OCI-LY1 (cell line): ENCODE data around the gene PPP1R7.
A peak's percentile ranks its signal among the peaks of the same experiment; 100 is the strongest.

ENCODE experiments used
- H2AFZ ChIP-seq: fragments of 200-600 bp; sonication (generic), shearing (Covaris generic); 2 replicates; pipeline ENCODE4 v1.6.0; 2014; ENCODE audit warnings: antibody characterized with exemption, mild to moderate bottlenecking, low read length
- H3F3A ChIP-seq: fragments of 200-600 bp; sonication (generic), shearing (Covaris generic); 2 replicates; pipeline ENCODE4 v1.6.0; 2014; ENCODE audit warnings: mild to moderate bottlenecking, antibody characterized with exemption, low read length, moderate library complexity; ENCODE audit not compliant: insufficient read depth
- H3K27ac ChIP-seq: fragments of 200-600 bp; sonication (generic); 2 replicates; pipeline ENCODE4 v1.5.1; 2014; ENCODE audit warnings: low read length, mixed run types, mild to moderate bottlenecking, low read depth; ENCODE audit not compliant: poor library complexity, severe bottlenecking
- H3K27me3 ChIP-seq: fragments of 200-600 bp; sonication (generic); 2 replicates; pipeline ENCODE4 v1.6.0; 2014; ENCODE audit warnings: antibody characterized with exemption, mild to moderate bottlenecking, low read length, moderate library complexity; ENCODE audit not compliant: insufficient read depth
- H3K36me3 ChIP-seq: fragments of 200-600 bp; sonication (generic); 2 replicates; pipeline ENCODE4 v1.6.1; 2014; ENCODE audit warnings: mild to moderate bottlenecking, antibody characterized with exemption, low read length, moderate library complexity, mixed read lengths; ENCODE audit not compliant: insufficient read depth
- H3K4me1 ChIP-seq: fragments of 200-600 bp; sonication (generic); 2 replicates; pipeline ENCODE4 v1.5.1; 2014; ENCODE audit warnings: mild to moderate bottlenecking, low read length, moderate library complexity; ENCODE audit not compliant: insufficient read depth, severe bottlenecking
- H3K4me2 ChIP-seq: fragments of 200-600 bp; sonication (generic), shearing (Covaris generic); 2 replicates; pipeline ENCODE4 v1.6.1; 2014; ENCODE audit warnings: low read length
- H3K4me3 ChIP-seq: fragments of 200-600 bp; sonication (generic); 2 replicates; pipeline ENCODE4 v1.5.1; 2014; ENCODE audit warnings: low read length, low read depth, mild to moderate bottlenecking, mixed read lengths; ENCODE audit not compliant: poor library complexity, severe bottlenecking
- H3K79me2 ChIP-seq: fragments of 200-600 bp; shearing (Covaris generic); 2 replicates; pipeline ENCODE4 v1.6.1; 2016; ENCODE audit warnings: mixed run types, low read length, mixed read lengths; ENCODE audit not compliant: insufficient read depth
- H3K9ac ChIP-seq: fragments of 200-600 bp; sonication (generic), shearing (Covaris generic); 2 replicates; pipeline ENCODE4 v1.6.1; 2014; ENCODE audit warnings: mild to moderate bottlenecking, low read length, mixed read lengths
- H3K9me2 ChIP-seq: fragments of 200-600 bp; sonication (generic), shearing (Covaris generic); 2 replicates; pipeline ENCODE4 v1.6.1; 2014; ENCODE audit warnings: low read depth, mild to moderate bottlenecking, low read length, mixed read lengths
- H3K9me3 ChIP-seq: fragments of 200-600 bp; shearing (Covaris generic); 2 replicates; pipeline ENCODE4 v1.6.1; 2014; ENCODE audit warnings: low read length, mixed read lengths
- H4K20me1 ChIP-seq: fragments of 200-600 bp; sonication (generic), shearing (Covaris generic); 2 replicates; pipeline ENCODE4 v1.6.0; 2016; ENCODE audit warnings: mild to moderate bottlenecking, low read length; ENCODE audit not compliant: insufficient read depth
- EZH2 ChIP-seq: fragments of 200-600 bp; sonication (generic), shearing (Covaris generic); IDR thresholded peaks from 2 replicates; pipeline ENCODE4 v1.8.0; 2017; ENCODE audit warnings: borderline replicate concordance, mixed run types, mild to moderate bottlenecking, antibody characterized with exemption, low read length, moderate library complexity, mixed read lengths
- TF ChIP-seq, protein P1 (sequence below): fragments of 200-600 bp; sonication (generic), shearing (Covaris generic); IDR thresholded peaks from 2 replicates; pipeline ENCODE4 v1.5.1; 2017; ENCODE audit warnings: mild to moderate bottlenecking, antibody characterized with exemption, low read length, moderate library complexity, mixed read lengths

The PPP1R7 gene

DNA sequence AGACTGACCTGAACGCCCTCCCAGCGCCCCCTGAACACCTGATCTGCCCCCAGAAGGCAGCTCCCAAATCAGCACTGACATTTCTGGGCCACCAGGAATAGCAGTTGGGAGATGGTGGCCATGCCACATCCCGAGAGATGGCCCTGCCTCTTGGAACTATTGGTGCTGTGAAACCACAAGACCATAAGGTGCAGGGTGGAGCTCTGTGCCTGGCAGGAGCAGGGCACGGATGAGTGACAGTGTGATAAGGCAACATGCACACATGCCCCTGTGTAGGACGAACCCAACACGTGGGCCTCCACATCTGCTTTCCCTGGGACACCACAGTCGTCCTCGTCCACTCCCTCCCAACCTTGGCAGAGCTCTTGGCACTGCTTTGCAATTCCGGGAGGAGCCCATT lies 65.2 kb downstream of the PPP1R7 start:
- Histone ChIP-seq H2AFZ (no peak overlapping the region), H3K9me3 (0 out of 2 replicates have a peak, but pooled peaks cover 3% of the 10 kb centered on the region), H3F3A (0 out of 2 replicates have a peak, but pooled peaks cover 4% of the 10 kb centered on the region), H3K4me3 (no peak overlapping the region), H3K79me2 (no peaks in the 10 kb centered on the region), H3K27ac (no peak overlapping the region), H3K9ac (no peak overlapping the region), H3K36me3 (no peaks in the 10 kb centered on the region), H3K4me1 (peaks cover 17% of the 10 kb centered on the region), H4K20me1 (no peaks in the 10 kb centered on the region), H3K4me2 (no peak overlapping the region), H3K27me3 (peaks cover 3% of the 10 kb centered on the region; the same call in 1 of the 2 replicates), H3K9me2 (no peaks in the 10 kb centered on the region)
- TF ChIP-seq, protein P1, sequence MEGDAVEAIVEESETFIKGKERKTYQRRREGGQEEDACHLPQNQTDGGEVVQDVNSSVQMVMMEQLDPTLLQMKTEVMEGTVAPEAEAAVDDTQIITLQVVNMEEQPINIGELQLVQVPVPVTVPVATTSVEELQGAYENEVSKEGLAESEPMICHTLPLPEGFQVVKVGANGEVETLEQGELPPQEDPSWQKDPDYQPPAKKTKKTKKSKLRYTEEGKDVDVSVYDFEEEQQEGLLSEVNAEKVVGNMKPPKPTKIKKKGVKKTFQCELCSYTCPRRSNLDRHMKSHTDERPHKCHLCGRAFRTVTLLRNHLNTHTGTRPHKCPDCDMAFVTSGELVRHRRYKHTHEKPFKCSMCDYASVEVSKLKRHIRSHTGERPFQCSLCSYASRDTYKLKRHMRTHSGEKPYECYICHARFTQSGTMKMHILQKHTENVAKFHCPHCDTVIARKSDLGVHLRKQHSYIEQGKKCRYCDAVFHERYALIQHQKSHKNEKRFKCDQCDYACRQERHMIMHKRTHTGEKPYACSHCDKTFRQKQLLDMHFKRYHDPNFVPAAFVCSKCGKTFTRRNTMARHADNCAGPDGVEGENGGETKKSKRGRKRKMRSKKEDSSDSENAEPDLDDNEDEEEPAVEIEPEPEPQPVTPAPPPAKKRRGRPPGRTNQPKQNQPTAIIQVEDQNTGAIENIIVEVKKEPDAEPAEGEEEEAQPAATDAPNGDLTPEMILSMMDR = no peak
- TF ChIP-seq EZH2 = no peak

DNA sequence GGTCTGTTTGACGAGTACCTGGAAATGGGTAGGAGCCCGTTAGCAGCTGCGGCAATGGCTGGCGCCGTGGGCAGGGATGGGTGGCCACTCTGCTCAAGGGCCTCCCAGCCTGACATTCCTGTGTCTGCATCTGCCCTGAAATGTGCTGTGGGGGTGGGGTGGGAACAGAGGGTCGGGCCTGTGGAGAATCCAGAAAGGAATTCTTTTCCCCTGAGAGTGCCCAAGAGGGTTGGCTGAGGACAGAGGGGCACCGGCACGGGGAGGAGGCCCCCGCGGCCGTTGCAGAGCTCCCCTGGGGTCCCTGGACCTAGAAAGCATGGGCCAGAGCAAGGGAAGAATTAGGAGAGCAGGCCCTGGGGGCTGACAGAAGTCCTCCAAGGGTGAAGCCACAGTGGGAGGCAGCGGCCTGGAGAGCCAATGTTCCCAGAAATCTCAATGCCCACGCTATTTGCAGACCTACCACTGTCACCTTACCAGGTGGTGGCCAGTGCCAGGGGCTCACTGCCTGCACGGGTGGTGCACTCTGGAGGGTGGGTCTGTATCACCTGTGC lies 66.0 kb downstream of the PPP1R7 start:
- no peak overlapping the region for H2AFZ ChIP-seq
- H3K4me3 ChIP-seq = no peak overlapping the region
- H3K4me2 ChIP-seq = no peak overlapping the region
- H3K9ac ChIP-seq = no peak overlapping the region
- TF ChIP-seq EZH2 = no peak
- TF ChIP-seq, protein P1 = no peak
- no peaks in the 10 kb centered on the region for H4K20me1 ChIP-seq
- H3K27ac ChIP-seq = no peak overlapping the region
- H3K9me3 ChIP-seq = 0 out of 2 replicates have a peak, but pooled peaks cover 3% of the 10 kb centered on the region
- H3K9me2 ChIP-seq = no peaks in the 10 kb centered on the region
- H3K27me3 ChIP-seq = peaks cover 3% of the 10 kb centered on the region; the same call in 1 of the 2 replicates
- H3K36me3 ChIP-seq = no peaks in the 10 kb centered on the region
- 0 out of 2 replicates have a peak, but pooled peaks cover 4% of the 10 kb centered on the region for H3F3A ChIP-seq
- H3K4me1 ChIP-seq = peaks cover 17% of the 10 kb centered on the region
- H3K79me2 ChIP-seq = no peaks in the 10 kb centered on the region

DNA sequence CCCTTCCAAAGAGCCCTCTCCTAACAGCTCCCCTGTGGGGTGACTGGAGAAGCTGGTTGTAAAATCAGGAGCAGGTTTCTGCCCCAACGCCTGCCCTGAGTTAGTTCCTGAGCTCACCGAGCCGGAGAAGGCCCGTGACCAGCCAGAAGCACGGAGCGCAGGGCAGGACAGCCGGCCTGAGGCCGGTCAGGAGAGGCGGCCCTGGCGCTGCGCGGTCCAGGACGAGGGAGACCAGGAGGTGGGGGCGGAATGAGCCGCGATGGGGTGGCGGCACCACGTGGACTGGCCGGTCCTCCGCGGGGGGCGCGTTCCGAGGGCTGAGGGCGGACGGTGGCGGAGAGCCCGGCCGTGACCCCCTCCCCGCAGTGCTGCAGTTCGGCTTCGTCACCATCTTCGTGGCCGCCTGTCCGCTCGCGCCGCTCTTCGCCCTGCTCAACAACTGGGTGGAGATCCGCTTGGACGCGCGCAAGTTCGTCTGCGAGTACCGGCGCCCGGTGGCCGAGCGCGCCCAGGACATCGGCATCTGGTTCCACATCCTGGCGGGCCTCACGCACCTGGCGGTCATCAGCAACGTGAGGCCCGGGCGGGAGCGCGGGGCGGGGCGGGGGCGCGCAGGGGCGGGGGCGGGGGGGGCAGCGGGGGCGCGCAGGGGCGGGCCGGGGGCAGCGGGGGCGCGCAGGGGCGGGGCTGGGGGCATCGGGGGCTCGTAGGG lies 67.2 kb downstream of the PPP1R7 start:
- H3K4me3 ChIP-seq = peak overlapping the region; percentile 45
- peak overlapping the region; percentile 23; the same call in 1 of the 2 replicates for H3K9ac ChIP-seq

More for the DNA sequence above, 67.2 kb downstream of the PPP1R7 start:
- Histone ChIP-seq H3K9me3 (0 out of 2 replicates have a peak, but pooled peaks cover 3% of the 10 kb centered on the region), H3K9me2 (no peaks in the 10 kb centered on the region), H3K27ac (no peak overlapping the region), H3K36me3 (no peaks in the 10 kb centered on the region), H3K79me2 (no peaks in the 10 kb centered on the region), H3K27me3 (peaks cover 3% of the 10 kb centered on the region; the same call in 1 of the 2 replicates), H4K20me1 (no peaks in the 10 kb centered on the region), H2AFZ (no peak overlapping the region), H3K4me1 (peaks cover 17% of the 10 kb centered on the region), H3F3A (0 out of 2 replicates have a peak, but pooled peaks cover 4% of the 10 kb centered on the region), H3K4me2 (peak overlapping the region; percentile 39)
- TF ChIP-seq, protein P1 = no peak
- TF ChIP-seq EZH2 = no peak
